ENCODE results near the gene FYN. TPM values are rescaled to one million over a fixed set of nuclear protein-coding genes. Genes with fewer than 3 reads are reported as not detected.

Gene FYN
- total RNA-seq, 4 donors from 2014 or later = 55.3 to 249 (median 74.3) TPM

- H3K27ac ChIP-seq = peak overlapping the region in 2 of 4 donors; percentile 38 to 39
- H3K9me3 ChIP-seq = no peaks in the 10 kb centered on the region
- H3K4me1 ChIP-seq = peaks cover 0 to 7% (median 0%) of the 10 kb centered on the region in 4 donors
- H3K4me3 ChIP-seq = no peak overlapping the region
- no peak for DNase-seq
- TF ChIP-seq POLR2A (IDR thresholded peaks at IDR 0.05) (no peak), CTCF (IDR thresholded peaks at IDR 0.05) (no peak)
- no peaks in the 10 kb centered on the region for H3K27me3 ChIP-seq
- H3K36me3 ChIP-seq = no peaks in the 10 kb centered on the region
Measured at GRCh38 chr6:111781041-111781708, 92.1 kb downstream of the FYN start.

- Histone ChIP-seq H3K27me3 (no peaks in the 10 kb centered on the region), H3K36me3 (no peaks in the 10 kb centered on the region), H3K4me3 (no peak overlapping the region), H3K9me3 (no peaks in the 10 kb centered on the region), H3K4me1 (peaks cover 0 to 7% (median 0%) of the 10 kb centered on the region in 4 donors), H3K27ac (peak overlapping the region in 1 of 4 donors; percentile 34)
- no peak for DNase-seq
- TF ChIP-seq CTCF (IDR thresholded peaks at IDR 0.05) (no peak), POLR2A (IDR thresholded peaks at IDR 0.05) (no peak)
Measured at GRCh38 chr6:111780393-111780792, 92.9 kb downstream of the FYN start.

GRCh38 chr6:111779660-111780059, 93.6 kb downstream of the FYN start:
- no peak for TF ChIP-seq CTCF (IDR thresholded peaks at IDR 0.05)
- no peak for TF ChIP-seq POLR2A (IDR thresholded peaks at IDR 0.05)
- DNase-seq = no peak
- H3K9me3 ChIP-seq = no peaks in the 10 kb centered on the region
- no peak overlapping the region for H3K4me3 ChIP-seq
- peak overlapping the region in 1 of 4 donors; percentile 38 for H3K27ac ChIP-seq
- H3K36me3 ChIP-seq = no peaks in the 10 kb centered on the region
- H3K27me3 ChIP-seq = no peaks in the 10 kb centered on the region
- peaks cover 0 to 4% (median 0%) of the 10 kb centered on the region in 4 donors for H3K4me1 ChIP-seq

- Histone ChIP-seq H3K9me3 (no peaks in the 10 kb centered on the region), H3K27ac (peak overlapping the region in 1 of 4 donors; percentile 38), H3K27me3 (no peaks in the 10 kb centered on the region), H3K36me3 (no peaks in the 10 kb centered on the region), H3K4me3 (no peak overlapping the region), H3K4me1 (peaks cover 0 to 5% (median 0%) of the 10 kb centered on the region in 4 donors)
- no peak for DNase-seq
- TF ChIP-seq POLR2A (IDR thresholded peaks at IDR 0.05) = no peak
- no peak for TF ChIP-seq CTCF (IDR thresholded peaks at IDR 0.05)
Measured at GRCh38 chr6:111779031-111779430, 94.2 kb downstream of the FYN start.

GRCh38 chr6:111777357-111777756, 95.9 kb downstream of the FYN start:
- no peaks in the 10 kb centered on the region for H3K9me3 ChIP-seq
- H3K4me3 ChIP-seq = no peak overlapping the region
- peak overlapping the region in 2 of 4 donors; percentile 6 to 34 for H3K27ac ChIP-seq
- no peak for TF ChIP-seq POLR2A (IDR thresholded peaks at IDR 0.05)
- TF ChIP-seq CTCF (IDR thresholded peaks at IDR 0.05) = no peak
- DNase-seq = no peak
- no peaks in the 10 kb centered on the region for H3K36me3 ChIP-seq
- H3K27me3 ChIP-seq = no peaks in the 10 kb centered on the region
- H3K4me1 ChIP-seq = peaks cover 0 to 7% (median 0%) of the 10 kb centered on the region in 4 donors
